GM12892 (cell line): Measurements from ENCODE around the gene RETREG2.

ENCODE experiments used
- DNase-seq: peaks from one replicate; pipeline ENCODE4 v3.0.0; 2011; ENCODE audit not compliant: insufficient read length
- FAIRE-seq: peaks from 2 replicates; lab custom pipeline; 2011; peaks lifted over from hg19 to GRCh38; lab: Jason Lieb, UNC
- POLR2A ChIP-seq: IDR thresholded peaks from 2 replicates; pipeline ENCODE4 v1.6.1; 2011; ENCODE audit warnings: low read depth, low read length, control low read depth
- POLR2AphosphoS5 ChIP-seq: IDR thresholded peaks from 2 replicates; pipeline ENCODE4 v1.6.1; 2011; ENCODE audit warnings: low read depth, low read length, control low read depth
- TAF1 ChIP-seq: IDR thresholded peaks from 2 replicates; pipeline ENCODE4 v1.6.1; 2011; ENCODE audit warnings: low read depth, mild to moderate bottlenecking, control low read depth, low read length, borderline replicate concordance

The RETREG2 gene

DNA sequence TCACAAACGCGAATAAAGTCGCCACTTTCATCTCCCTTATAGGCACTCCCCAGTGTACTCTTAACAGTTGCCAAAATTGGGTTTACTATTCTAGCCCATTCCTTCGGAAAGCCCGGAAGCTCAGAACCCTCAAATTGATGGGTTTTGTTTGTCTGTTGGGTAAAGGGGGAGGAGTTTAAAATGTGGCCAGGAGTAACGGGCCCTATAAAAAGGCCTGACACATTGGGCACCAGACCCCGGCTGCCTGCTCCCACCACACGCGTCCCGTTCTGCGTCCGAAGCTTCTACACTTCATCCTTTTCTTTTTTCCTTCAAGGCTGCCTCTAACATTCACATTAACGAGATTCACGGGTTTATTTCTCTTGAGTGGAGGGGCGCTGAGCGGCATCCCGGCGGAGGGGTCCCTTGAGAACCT, 18.3 kb upstream of the RETREG2 start:
- FAIRE-seq (no peak), DNase-seq (no peak)
- TF ChIP-seq POLR2A, result no peak
- no peak for TF ChIP-seq TAF1
- TF ChIP-seq POLR2AphosphoS5, result no peak

DNA sequence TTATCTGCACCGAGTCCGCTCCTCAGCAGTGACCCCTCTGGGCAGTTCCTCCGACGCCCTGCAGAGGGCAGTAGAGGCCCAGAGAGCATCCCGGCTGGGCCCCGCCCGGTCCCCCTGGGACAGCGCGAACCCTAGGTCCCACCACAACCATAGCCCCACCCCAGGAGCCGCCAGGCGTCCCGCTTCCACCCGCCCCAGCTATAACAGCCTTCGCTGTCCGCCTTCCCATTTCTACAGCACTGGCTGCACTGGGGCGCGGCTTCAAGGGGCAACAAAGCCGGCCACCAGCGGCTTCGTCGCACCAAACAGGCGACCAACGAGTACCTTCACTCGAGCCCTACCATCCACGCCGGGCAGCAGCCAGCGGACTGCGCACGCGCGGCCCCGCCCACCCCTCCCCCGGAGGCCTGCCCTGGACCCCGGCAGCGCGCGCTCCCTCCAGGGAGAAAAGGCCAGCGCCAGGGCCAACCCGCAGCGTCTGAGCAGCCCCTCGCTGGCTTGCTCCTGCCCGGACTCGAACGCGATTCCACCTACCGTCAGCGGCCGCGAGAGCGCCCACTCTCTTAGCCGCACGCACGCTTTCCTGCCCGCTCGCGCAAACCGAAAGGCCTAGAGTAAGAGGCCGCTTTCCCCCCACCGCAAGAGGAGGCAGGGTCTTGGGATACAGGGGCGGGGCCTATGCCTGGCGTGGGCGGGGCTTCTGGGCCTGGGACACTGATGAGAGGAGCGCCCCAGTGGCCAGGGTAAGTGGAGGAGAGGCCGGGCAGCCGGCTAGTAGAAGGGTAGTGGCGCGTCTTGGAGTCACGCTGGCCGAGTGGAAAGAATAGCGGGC, 17.7 kb upstream of the RETREG2 start, which contains the start of gene NHEJ1:
NHEJ1 (minus strand) TSS at position 630 of the 832 bp plus-strand sequence. CDS start 2,453 bp downstream, outside the sequence.
- FAIRE-seq, result peak; percentile 91
- DNase-seq, result peak; percentile 95
- TF ChIP-seq POLR2A (peak; percentile 78), POLR2AphosphoS5 (peak; percentile 81), TAF1 (no peak)

GRCh38 chr2:219161097-219161496, 17.0 kb upstream of the RETREG2 start:
- no peak for FAIRE-seq
- TF ChIP-seq POLR2AphosphoS5 (no peak), POLR2A (no peak), TAF1 (no peak)

GRCh38 chr2:219163156-219163555, 14.9 kb upstream of the RETREG2 start:
- FAIRE-seq (no peak), DNase-seq (no peak)
- TF ChIP-seq TAF1 (no peak), POLR2A (no peak), POLR2AphosphoS5 (no peak)

More at GRCh38 chr2:219161097-219161496, 17.0 kb upstream of the RETREG2 start:
- no peak for DNase-seq

GRCh38 chr2:219165058-219165911, 12.8 kb upstream of the RETREG2 start:
- DNase-seq (no peak), FAIRE-seq (no peak)
- TF ChIP-seq POLR2AphosphoS5 (no peak), POLR2A (no peak), TAF1 (no peak)

DNA sequence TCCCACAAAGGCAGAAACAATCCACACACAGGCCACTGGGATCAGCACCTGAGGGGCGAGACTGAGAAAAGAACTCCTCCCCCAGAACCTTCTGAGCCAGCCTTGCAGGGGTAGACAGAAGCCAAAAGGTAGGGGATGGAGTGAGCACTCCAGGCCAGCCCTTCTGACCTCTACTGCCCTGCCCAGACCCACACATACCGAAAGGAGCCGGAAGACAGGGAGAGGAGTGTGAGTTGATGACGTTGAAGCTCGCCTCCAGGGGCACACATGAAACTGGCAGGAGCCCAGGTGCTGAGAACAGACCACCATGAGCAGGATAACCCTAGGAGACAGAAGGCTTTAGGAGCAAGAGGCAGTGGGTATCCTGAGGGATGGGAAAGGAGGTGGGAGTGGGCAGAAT, 10.1 kb upstream of the RETREG2 start:
- no peak for FAIRE-seq
- no peak for DNase-seq
- TF ChIP-seq TAF1 (no peak), POLR2AphosphoS5 (no peak), POLR2A (no peak)

GRCh38 chr2:219168526-219168925, 9.5 kb upstream of the RETREG2 start:
- no peak for DNase-seq
- TF ChIP-seq POLR2AphosphoS5 (no peak), TAF1 (no peak), POLR2A (no peak)
- FAIRE-seq, result no peak

DNA sequence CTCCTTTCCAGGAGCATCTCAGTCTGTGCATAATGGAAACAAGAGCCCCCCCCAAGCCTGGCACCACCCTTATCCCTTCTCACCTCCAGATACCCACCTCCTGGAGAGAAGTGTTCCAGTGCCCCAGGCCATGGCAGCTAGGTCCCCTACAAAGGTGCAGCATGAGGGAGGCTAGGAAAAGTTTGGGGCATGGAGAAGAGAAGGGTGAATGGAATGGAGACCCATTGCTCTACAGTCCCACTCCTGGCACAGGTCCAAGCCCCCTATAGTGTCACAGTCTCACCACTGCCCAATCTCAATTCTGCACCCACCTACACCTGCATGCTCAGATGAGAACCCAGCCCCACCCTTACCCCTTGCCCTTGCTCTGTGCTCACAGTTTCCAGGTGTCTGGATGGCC, 9.1 kb upstream of the RETREG2 start:
- FAIRE-seq, result no peak
- TF ChIP-seq POLR2AphosphoS5 (no peak), TAF1 (no peak), POLR2A (no peak)
- no peak for DNase-seq

GRCh38 chr2:219169930-219170654, 8.0 kb upstream of the RETREG2 start, which contains the start of gene SLC23A3:
TSS of gene SLC23A3 (minus strand) at chr2:219170029. CDS start at chr2:219169984, 45 bp downstream.
- TF ChIP-seq TAF1, result no peak
- TF ChIP-seq POLR2AphosphoS5, result no peak
- no peak for TF ChIP-seq POLR2A
- peak; percentile 38 for FAIRE-seq
- no peak for DNase-seq

GRCh38 chr2:219171231-219171651, 6.8 kb upstream of the RETREG2 start:
- FAIRE-seq (peak; percentile 88), DNase-seq (no peak)
- TF ChIP-seq TAF1 (no peak), POLR2AphosphoS5 (no peak; the same call in 1 of the 2 replicates), POLR2A (no peak)
